DMS114 treated with DMSO at 0.1 percent for 48 hours (cell line): ENCODE data around the gene LRCH1.

Experiments
- DNase-seq: peaks from one replicate; lab custom pipeline; 2025; ENCODE audit not compliant: unreplicated experiment; lab: John Stamatoyannopoulos, UW

The LRCH1 gene

DNA sequence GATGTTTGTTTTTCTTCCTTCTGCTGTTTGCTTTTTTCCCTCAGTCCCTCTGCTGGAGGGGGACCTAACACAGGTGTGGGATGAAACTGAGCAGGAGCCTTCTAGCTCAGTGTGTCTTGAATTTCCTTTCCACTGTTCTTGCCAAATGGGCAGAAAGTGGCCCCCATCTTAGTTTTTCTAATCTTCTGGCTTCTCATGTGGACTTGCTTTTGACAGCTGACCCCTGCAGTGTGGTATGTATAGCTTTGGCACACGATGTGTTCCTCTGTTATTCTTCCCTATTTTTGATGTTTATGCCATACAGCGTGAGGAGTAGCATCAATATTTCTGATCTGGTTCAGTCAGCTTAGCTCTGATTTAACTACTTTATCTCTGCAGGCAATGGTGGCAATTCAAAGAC lies 8.3 kb downstream of the LRCH1 start:
- DNase-seq, result no peak

DNA sequence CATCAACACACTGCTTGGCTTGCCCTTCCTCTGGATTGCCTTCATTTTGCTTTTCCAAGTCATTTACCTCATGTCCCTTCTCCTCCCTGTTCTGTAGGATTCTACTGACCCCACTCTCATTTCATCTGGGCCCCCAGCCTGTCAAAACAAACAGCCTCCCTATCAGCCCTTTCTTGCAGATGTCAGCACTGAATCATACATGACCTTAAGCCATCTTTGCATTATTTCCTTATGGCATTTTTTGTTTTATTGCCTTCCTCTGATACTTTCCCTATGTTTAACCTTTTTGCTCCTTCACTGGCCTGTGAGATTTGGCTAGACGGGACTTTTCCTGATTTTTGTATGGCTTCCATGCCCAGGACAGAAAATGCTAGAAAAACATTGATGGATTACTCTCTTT lies 8.7 kb downstream of the LRCH1 start:
- DNase-seq, result no peak

DNA sequence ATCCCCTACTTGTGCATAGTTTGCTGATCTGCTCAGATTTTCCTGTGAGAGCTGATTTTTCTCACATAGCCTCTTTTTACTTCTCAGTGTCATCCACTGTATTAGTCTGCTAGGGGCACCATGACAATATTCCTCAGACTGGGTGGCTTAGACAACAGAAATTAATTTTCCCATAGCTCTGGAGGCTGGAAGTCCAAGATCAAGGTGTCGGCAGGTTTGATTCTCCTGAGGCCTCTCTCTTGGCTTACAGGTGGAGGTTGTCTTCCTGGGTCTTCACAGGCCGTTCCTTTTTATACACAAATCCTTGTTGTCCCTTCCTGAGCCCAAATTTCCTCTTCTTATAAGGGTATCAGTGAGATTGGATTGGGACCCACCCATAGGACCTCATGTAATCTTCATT lies 9.2 kb downstream of the LRCH1 start:
- DNase-seq, result no peak

DNA sequence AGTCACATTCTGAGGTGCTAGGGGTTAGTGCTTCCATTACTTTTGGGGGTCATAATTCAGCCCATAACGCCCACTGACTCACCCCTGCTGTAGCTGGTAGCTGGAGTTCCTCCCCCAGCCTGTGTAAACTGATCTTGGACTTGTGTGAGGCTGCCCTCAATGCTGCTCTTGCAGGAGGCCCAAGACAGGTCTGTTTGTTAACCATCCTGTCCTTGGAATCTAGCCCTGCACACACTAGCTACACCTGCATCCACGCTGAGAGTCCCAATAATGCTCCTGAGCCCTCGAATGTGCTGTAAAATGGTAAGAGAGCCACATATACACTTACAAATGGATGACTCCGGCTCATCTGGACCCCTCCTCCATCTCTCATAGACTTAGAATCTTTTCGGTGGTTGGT lies 9.6 kb downstream of the LRCH1 start:
- no peak for DNase-seq

DNA sequence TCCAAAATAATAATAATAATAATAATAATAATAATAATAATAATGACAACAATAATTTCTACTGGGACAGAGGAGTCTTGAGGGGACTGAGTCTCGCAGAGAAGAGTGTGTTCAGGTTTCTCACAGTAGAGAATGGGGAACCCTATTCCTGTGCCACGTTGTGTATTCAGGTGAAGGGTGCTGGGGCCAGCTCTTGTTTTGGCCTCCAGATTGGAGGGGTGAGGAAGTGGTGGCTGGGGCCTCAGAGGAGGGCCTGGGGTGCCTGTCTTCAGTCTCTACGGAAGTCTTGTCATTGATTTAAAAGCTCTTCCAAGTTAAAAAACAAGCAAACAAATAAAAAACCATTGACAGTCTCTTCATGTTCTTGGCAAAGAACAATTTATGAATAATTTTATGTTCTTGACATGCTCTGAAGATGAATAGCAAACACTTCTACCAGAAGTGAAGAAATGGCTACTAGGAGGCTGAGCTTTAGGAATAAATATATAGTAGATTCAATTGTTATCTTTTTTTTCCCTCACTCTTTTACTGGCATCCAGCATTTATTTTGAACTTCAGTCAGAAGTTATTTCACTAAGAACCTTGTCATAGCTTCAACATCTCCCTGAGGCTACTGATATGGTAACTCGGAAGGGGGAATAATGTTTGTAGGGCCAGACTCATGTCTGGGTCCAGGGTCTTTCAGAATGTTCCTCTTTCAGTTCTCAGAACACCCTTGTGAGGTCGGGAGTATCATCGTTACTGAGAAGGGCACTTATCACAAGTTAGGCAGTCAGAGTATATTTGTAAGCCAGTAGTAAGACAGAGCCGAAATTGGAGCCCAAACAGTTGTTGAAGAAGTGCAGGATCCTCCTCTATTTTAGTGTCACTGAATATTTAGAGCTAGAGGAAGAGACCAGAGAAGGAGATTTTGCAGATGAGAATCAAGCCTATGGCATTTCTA lies 13.1 kb downstream of the LRCH1 start:
- no peak for DNase-seq

DNA sequence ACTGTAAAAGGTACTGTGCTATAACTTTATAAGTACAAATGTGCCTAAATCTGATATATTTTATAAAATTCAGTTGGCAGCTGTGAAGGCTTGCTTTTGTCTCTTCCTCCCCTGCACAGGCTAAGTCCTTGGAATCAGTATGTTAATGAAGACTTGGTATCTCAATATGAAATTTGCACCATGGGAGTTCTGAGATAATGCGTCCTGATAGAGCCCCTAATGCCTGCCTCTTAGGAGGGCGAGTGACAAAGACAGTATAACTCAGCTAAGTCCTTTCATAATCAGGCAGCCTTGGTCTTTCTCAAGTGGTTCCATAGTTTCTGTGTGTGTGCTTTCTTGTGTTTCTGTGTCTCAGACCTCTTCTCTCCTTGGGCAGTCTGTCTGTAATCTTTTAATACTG lies 14.7 kb downstream of the LRCH1 start:
- DNase-seq, result no peak

DNA sequence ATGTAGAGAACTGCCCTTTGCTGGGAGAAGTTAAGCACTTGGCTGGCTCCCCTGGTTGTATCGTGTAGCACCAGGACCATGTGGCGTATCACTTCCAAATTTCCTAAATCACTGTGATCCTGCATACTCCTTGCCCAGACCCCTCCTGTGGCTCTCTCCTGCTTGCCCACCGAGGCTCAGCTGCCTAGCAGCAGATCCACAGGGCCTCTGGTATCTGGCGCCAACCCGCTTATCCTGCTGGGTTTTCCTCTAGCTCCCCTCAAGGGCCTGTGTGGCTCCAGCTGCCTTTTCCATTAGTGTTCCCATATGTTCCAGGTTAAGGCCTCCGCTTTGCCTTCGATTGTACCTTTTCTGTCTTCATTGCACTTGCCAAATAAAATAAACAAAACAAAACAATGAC lies 16.5 kb downstream of the LRCH1 start:
- no peak for DNase-seq

DNA sequence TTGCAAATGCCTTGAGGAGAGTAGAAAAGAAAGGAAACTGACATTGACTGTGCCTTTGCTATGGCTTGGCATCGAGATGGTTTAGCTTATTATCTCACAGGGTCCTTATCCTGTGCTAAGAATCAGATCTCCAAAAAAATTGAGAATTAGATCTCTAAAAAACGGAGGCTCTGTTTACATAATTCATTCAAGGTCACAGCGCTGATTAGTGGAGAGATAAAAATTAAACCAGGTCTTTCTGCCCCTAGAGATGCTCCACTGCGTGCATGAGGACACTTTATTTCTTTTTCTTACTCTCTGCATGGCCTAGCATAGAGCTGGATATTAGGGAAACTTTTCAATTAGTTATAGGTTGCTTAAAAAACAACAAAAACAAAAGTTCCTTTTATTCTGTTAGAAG lies 17.3 kb downstream of the LRCH1 start:
- DNase-seq, result no peak

DNA sequence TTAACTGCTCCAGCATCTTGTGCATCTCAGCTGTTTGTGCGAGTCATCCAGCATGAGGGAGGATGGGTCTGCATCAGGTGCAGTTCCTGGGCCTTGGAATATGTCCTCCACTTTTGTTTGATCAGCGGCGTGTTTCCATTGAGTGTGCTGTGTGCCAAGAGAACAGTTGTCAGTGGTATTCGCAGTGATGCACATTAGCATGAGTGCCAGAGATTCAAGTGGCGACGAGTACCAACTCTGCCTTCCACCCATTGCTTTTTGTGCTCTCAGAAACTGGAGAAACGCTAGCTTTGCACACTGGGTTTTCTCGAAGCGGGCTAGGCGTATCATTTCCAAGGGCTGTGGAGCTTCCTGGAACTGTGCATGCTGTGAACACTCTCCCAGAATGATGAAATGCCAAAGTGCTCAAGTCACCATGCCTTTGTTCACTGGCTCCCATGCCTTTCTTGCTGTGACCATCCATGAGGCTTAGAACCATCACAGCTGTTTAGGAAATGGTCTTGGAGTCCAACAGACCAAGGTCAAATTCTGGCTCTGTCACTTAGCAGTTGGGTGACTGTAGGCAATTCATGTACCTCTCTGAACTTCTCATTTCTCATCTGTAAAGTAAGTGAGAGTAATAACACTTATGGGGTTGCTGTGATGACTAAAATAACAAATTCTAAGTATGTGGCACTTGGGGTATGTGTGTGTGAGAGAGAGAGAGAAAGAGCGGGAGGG lies 18.4 kb downstream of the LRCH1 start:
- DNase-seq, result no peak

DNA sequence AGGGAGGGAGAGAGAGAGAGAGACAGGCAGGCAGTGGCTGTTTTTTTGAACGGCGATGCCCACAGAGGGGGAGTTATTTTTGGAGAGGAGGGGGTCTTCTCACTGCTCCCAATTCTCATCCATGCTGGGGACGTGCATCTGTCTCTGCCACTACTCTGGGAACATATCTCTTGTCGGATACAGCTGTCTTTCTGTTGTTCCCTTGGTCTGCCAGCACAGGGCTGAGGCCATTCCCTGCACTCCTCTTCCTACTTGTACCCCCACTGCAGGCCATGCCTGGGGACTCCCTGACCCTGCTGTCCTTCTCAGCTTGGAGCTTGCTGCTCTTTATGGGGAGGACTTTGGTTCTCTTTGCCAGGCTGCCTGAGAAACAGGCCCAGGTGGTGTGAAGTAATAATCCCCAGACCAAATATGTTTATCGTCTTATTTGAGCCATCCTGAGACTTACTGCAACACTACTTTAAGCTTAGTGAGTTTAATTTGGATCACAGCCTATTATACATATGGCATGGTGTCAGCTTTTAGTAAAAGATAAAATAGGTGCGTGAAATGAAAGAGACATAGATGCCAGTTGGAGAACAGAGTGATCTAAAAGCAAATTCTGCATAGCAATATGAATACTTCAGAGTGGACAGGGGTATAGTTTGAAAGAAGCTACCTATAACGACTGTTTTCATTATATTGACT lies 19.1 kb downstream of the LRCH1 start:
- DNase-seq, result no peak

DNA sequence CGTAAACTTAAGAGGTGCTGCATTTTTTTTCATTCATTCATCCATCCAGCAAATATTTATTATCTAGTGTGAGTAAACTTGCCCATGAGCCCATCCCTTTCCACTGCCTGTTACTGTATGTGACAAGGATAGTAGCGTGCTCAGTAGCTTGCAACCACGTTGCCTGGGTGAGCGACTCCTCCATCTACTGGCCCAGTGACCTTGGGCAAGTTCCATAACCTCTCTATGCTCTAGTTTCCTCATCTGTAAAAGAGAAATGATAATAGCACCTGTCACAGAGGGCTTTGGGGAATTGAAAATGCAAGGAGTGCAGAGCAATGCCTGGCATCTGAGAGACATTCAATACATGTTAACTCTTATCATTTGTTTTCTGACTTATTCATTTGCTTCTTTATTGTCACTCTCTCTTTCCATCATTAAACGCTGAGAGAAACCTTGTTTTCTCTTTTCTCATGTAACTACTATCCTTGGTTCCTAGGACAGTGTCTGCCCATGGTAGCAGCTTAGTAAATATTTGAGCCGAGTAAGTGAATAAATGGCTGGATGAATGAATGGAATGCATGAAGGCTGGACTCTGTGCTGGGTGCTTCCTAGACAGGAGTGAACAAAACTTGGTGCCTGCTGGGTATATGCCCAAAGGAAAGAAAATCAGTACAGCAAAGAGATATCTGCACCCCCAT lies 19.9 kb downstream of the LRCH1 start:
- DNase-seq, result no peak

DNA sequence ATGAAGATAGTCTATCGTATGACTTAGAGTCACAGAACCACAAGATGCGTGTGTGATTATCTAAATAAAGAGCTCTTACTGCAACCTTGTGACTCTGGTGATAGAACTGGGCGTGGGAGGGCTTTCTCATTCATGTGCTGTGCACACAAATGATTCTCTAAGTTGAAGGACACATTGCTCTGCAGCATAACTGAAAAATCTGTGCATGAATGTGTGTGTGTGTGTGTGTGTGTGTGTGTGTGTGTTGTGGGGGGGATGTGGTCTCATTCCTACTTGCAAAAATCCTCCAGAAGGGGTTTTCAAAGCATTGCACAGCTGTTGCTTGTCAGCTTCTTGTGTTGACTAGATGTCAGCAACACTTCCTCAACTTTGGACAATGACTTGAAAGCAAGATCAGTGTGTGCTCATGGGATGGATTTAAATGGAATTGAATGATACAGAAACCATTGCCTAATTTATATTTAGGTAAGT lies 22.4 kb downstream of the LRCH1 start:
- no peak for DNase-seq

DNA sequence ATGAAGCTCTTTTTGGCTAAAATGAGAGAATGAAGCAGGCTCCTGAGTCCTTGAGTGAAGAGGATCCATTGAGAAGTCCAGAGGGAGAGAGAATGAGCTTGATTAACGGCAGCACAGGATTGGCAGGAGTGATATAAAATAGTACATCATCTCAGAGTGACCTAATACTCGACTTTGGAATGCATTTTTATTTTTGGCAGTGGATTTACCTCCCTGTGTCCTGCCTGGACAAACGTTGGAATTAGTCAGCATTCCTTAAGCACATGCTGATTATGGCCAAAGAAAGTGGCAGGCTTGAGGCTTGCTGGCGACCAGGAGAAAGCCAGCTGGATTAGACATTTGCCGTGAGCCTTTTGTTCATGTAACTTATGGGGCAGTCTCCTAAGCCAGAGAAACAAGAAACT lies 22.9 kb downstream of the LRCH1 start:
- DNase-seq, result no peak

DNA sequence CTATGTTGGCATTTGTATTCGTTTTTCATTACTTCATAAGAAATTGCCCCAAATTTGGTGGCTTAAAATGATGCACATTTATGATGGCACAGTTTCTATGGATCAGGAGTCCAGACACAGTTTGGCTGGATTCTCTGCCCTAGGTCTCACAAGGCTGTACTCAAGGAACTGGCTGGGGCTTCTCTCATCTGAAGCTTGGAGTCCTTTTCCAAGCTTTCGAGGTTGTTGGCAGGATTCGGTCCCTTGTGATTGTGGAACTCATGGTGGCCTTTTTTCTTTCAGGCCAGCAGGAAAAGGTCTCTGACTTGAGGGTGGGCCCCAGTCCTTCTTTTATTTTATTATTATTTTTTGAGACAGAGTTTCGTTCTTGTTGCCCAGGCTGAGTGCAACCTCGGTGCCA lies 23.8 kb downstream of the LRCH1 start:
- no peak for DNase-seq

DNA sequence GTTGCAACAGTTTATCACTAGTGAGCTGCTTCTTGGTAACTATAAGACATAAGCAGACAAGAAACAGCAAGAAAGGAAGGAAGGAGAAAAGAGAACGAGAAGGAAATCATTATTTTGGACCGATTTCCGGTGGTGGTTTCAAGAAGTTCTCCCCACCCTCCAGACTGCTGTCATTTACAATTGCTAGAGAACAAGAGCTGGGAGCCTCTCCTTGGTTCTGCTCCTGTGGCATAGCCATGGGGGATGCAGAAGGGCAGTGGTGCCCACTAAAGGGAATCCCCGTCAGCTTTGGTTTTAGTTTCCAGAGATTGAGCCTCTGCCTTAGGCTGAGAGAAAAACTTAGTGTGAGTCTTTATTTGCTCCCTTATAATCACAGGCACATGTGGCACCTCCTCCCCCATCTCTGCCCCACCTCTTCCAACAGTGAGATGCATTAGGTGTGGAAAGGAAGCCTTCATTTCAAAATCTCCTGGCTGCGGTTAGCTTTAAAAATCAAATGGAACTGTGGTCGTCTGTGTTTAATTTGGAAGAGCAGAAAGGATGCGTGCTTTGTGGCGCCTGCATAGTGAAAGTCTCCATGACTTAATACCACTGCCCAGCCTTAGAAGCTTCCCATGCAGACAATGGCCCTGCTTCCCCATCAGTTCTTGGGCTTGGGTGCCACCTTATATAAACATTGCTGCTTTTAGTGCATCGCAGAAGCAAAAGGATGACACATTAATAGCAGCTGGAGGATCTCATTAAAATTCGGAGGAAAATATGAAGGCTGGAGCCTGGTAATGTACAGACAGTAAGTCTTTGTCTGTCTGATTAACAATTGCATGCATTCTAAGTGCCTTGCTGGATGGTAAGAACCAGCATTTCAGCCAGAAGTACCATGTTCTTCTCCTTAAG lies 25.0 kb downstream of the LRCH1 start:
- DNase-seq, result no peak

DNA sequence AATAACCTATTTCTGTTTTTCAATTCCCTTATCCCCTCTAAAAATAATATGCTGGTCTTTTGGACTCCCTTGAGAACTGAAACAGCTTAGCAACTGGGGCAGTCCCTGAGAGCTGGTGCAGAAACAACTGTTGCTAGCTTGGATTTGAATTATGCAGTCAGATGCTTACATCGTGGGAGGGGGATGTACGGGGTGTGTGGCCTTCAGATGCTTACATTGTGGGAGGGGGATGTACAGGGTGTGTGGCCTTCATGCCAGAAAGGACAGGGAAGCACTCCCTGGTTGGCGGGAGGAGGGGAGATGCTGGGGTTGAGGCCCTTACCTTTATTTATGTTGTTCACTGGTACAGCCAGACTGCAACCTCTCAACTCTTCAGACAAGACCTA lies 25.6 kb downstream of the LRCH1 start:
- DNase-seq, result no peak

DNA sequence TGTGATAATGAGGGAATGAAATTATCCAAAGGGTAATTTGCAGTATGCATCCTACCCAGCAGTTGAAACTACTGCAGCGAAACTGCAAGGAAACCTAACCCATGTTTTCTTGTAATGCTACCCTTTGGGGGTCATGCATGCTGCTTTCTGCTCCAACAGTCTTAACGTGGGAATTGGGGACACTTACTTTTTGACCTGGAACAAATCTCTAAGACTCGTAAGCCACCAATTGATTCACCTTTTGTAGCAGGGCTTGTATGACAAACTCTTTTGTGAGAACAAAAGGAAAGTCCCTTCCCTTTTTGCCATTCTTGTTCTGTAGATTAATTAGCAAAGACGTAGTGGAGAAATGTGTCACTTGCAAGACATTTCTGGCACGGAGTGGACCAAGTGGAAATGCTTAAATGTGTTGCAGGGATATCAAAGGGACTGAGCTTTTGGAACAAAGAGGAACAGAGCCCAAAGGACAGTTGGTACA lies 27.4 kb downstream of the LRCH1 start:
- DNase-seq, result no peak

DNA sequence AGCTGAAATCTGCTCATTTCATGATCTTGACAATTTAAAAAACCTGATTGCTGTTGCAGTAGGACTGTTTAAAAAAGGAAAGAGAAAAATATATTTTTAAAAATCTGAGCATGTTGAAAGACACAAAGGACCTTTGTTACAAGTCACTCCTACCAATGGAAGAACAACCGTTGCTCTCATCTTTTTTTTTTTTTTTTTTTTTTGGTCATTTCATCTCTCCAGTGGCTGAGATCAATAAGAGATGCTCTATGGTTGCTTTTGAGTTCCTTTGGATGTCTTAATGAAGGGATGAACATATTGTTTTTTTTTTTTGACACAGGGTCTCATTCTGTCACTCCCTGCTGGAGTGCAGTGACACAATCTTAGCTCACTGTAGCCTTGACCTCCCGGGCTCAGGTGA lies 29.2 kb downstream of the LRCH1 start:
- no peak for DNase-seq

DNA sequence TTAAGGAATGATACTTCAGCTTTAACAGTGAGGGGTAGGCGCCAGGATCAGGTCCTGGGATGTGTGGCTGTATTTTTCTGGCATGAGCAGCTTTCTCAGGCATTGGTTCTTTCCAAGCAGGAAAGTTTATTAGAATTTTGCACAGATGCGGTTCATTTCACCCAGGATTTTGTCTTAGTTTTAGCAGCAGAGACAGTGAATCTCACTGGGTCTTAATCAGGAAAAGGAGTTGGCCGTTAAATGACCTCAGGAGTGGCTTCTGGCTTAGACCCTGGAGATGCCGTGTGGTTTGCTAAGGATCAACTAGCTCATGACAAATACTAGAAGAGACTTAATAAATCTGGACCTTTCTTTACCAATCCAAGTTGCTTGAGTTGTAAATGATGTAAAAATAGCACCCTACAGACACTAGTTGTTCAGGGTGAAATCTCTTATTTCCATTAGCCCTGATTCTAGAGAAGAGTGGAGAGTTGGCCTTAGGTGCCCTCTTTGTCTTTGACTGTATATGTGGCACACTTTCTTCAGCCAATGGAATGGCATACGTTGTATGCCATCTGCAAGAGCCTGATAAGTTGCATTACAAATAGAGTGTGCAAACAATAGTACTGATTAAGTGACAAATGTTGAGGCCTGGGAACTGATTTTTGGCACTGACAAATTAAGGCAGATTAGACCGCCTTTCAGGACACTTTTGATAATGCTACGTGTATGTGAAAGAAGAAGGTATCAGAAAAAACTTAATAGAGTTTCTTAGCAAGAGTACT lies 34.0 kb downstream of the LRCH1 start:
- no peak for DNase-seq
